ENCODE measurements around the gene SHISA7.

DNA sequence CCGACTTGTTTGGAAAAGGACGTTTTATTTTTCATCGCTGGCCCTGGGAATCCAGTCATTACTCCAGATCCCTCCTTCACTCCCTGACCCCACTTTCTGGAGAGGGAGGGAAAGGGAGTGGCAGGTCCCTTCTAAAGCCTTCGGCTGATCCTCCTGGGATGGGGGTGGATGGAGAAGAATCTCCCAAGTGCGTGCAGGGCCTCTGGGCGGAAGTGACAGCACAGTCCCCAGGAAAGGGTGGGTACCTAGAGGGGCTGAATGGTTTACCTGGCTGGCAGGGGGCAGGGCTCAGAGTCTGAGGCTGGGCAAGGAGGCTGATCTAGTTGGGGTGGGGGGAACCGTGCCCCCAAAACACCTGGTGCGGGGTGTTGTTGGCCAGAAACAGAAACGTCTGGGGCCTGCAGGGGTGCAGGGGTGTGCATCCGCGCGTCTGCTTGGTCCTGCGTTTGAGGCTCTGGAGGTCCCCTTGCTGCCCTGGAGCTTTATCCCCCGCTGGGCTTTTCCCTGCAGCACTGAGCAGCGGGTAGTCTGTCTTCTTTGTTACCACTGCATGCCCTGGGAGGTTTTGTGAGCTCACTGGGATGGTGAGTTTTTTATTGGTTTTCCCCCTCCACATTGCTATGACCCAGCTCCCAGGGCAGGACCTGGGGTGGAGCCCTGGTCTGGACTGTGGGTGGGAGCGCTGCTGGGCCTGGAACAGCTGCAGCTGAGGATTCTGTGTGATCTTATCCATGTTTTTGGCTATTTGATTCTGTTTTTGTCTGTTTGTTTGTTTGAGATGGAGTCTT is 30.3 kb upstream of the SHISA7 start:
- TF ChIP-seq, protein P1, sequence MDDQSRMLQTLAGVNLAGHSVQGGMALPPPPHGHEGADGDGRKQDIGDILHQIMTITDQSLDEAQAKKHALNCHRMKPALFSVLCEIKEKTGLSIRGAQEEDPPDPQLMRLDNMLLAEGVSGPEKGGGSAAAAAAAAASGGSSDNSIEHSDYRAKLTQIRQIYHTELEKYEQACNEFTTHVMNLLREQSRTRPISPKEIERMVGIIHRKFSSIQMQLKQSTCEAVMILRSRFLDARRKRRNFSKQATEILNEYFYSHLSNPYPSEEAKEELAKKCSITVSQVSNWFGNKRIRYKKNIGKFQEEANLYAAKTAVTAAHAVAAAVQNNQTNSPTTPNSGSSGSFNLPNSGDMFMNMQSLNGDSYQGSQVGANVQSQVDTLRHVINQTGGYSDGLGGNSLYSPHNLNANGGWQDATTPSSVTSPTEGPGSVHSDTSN (IDR thresholded peaks at IDR 0.05): no peak
- TF ChIP-seq SMC3 (IDR thresholded peaks at IDR 0.05): no peak
- TF ChIP-seq, protein P2, sequence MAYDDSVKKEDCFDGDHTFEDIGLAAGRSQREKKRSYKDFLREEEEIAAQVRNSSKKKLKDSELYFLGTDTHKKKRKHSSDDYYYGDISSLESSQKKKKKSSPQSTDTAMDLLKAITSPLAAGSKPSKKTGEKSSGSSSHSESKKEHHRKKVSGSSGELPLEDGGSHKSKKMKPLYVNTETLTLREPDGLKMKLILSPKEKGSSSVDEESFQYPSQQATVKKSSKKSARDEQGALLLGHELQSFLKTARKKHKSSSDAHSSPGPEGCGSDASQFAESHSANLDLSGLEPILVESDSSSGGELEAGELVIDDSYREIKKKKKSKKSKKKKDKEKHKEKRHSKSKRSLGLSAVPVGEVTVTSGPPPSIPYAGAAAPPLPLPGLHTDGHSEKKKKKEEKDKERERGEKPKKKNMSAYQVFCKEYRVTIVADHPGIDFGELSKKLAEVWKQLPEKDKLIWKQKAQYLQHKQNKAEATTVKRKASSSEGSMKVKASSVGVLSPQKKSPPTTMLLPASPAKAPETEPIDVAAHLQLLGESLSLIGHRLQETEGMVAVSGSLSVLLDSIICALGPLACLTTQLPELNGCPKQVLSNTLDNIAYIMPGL (CRISPR knock-in tag; IDR thresholded peaks at IDR 0.05; ENCODE audit: borderline replicate concordance): no peak
- TF ChIP-seq NFE2L2 (conservative IDR thresholded peaks at IDR 0.05; ENCODE audit: low read length): no peak
- TF ChIP-seq CEBPB (IDR thresholded peaks at IDR 0.05): no peak
- TF ChIP-seq, protein P3, sequence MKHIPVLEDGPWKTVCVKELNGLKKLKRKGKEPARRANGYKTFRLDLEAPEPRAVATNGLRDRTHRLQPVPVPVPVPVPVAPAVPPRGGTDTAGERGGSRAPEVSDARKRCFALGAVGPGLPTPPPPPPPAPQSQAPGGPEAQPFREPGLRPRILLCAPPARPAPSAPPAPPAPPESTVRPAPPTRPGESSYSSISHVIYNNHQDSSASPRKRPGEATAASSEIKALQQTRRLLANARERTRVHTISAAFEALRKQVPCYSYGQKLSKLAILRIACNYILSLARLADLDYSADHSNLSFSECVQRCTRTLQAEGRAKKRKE (CRISPR knock-in tag; IDR thresholded peaks at IDR 0.05; ENCODE audit: low read depth): no peak
